Measurements from ENCODE around the gene KCNT1. TPM values are rescaled to one million over a fixed set of nuclear protein-coding genes. Genes with fewer than 3 reads are reported as not detected.

The KCNT1 gene
- total RNA-seq, 4 donors from 2014 or later = 0.28 to 0.52 TPM; not detected in 2

DNA sequence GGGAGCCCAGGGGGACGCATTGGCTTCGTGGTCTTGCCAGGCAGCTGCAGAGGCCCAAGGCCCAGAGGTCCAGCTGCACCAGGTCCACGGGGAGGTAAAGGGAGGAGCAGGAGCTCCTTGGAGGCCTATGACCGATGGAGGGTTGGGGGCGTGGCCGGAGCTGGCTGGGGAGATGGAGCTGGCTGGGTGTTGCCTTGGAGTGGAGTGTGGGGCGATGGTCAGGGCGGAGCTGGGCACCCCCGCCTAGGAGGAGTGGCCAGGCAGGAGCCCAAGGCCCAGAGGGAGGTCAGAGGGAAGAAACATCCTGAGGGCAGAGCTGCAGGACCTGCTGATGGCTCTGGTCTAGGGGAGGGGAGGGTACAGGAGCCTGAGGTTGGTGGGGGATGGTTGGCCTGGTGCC is 44.6 kb downstream of the KCNT1 start:
- Histone ChIP-seq H3K9me3 (no peaks in the 10 kb centered on the region), H3K27ac (no peak overlapping the region), H3K4me3 (no peak overlapping the region), H3K4me1 (no peaks in the 10 kb centered on the region), H3K36me3 (no peaks in the 10 kb centered on the region), H3K27me3 (no peaks in the 10 kb centered on the region)
- TF ChIP-seq CTCF (IDR thresholded peaks at IDR 0.05) (no peak), POLR2A (IDR thresholded peaks at IDR 0.05) (no peak)
- intact Hi-C loops (cut with DNase I; ENCODE audit: low total_unique reads) = no loop called here
- no peak for DNase-seq

DNA sequence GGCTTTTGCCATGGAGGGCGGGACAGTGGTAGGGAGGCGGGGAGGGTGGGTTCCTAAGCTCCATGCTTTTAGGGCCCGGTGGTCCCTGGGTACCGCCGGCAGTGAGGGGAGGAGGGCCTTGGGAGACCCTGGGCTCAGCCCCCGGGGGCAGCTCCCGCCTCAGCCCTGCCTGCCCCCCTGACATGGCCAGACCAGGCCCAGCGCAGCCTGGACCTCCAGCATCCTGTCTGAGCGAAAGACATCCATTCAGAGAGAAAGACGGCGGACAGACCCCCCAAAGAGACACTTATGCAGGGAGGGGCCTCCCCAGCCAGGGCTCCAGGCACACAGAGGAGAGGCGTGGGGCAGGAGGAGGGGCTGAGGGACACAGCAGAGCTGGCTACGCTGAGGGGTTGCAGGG is 45.3 kb downstream of the KCNT1 start:
- H3K27me3 ChIP-seq = no peaks in the 10 kb centered on the region
- intact Hi-C loops (cut with DNase I; ENCODE audit: low total_unique reads) = no loop called here
- H3K27ac ChIP-seq = no peak overlapping the region
- no peak overlapping the region for H3K4me3 ChIP-seq
- no peaks in the 10 kb centered on the region for H3K4me1 ChIP-seq
- H3K36me3 ChIP-seq = no peaks in the 10 kb centered on the region
- TF ChIP-seq CTCF (IDR thresholded peaks at IDR 0.05) (no peak), POLR2A (IDR thresholded peaks at IDR 0.05) (no peak)
- no peak for DNase-seq
- no peaks in the 10 kb centered on the region for H3K9me3 ChIP-seq

- DNase-seq = no peak
- Histone ChIP-seq H3K27ac (no peak overlapping the region), H3K9me3 (no peaks in the 10 kb centered on the region), H3K36me3 (no peaks in the 10 kb centered on the region), H3K4me3 (no peak overlapping the region), H3K4me1 (no peaks in the 10 kb centered on the region), H3K27me3 (no peaks in the 10 kb centered on the region)
- intact Hi-C loops (cut with DNase I; ENCODE audit: low total_unique reads) = no loop called here
- no peak for TF ChIP-seq POLR2A (IDR thresholded peaks at IDR 0.05)
Observed at GRCh38 chr9:135748676-135749075, 46.7 kb downstream of the KCNT1 start.

GRCh38 chr9:135749171-135750045 is 47.4 kb downstream of the KCNT1 start:
- DNase-seq = no peak
- TF ChIP-seq POLR2A (IDR thresholded peaks at IDR 0.05) (no peak), CTCF (IDR thresholded peaks at IDR 0.05) (no peak)
- no peak overlapping the region for H3K4me3 ChIP-seq
- H3K9me3 ChIP-seq = no peaks in the 10 kb centered on the region
- H3K36me3 ChIP-seq = no peaks in the 10 kb centered on the region
- no peaks in the 10 kb centered on the region for H3K4me1 ChIP-seq
- intact Hi-C loops (cut with DNase I; ENCODE audit: low total_unique reads) = no loop called here
- no peak overlapping the region for H3K27ac ChIP-seq
- H3K27me3 ChIP-seq = no peaks in the 10 kb centered on the region

GRCh38 chr9:135750786-135751185 is 48.8 kb downstream of the KCNT1 start:
- intact Hi-C loops (cut with DNase I; ENCODE audit: low total_unique reads) = no loop called here
- H3K27ac ChIP-seq = no peak overlapping the region
- TF ChIP-seq POLR2A (IDR thresholded peaks at IDR 0.05) (no peak), CTCF (IDR thresholded peaks at IDR 0.05) (no peak)
- no peak overlapping the region for H3K4me3 ChIP-seq
- no peaks in the 10 kb centered on the region for H3K9me3 ChIP-seq
- H3K36me3 ChIP-seq = no peaks in the 10 kb centered on the region
- no peaks in the 10 kb centered on the region for H3K4me1 ChIP-seq
- no peak for DNase-seq
- H3K27me3 ChIP-seq = no peaks in the 10 kb centered on the region

All from uterus (tissue), 4 donors.